ENCODE data around the gene FADS2.
A peak's percentile ranks its signal among the peaks of the same experiment; 100 is the strongest.

FADS2 gene

GRCh38 chr11:61827571-61828378 lies at the start of gene FADS2:
FADS2 (plus strand) TSS chr11:61828300; CDS start chr11:61828391, 91 bp downstream.
- no peaks in the 10 kb centered on the region for H3K9me3 ChIP-seq (ENCODE audit: control insufficient read depth, insufficient read depth, low read length)
- H3K9me2 ChIP-seq (replicated peaks; ENCODE audit: control insufficient read depth, low read length), result no peaks in the 10 kb centered on the region
- H3K27ac ChIP-seq (ENCODE audit: low read depth, low read length), result peak within 1 kb of the TSS; percentile 95
- H3K4me1 ChIP-seq (ENCODE audit: control insufficient read depth, low read length), result peaks cover 48% of the 10 kb centered on the region
- no peaks in the 10 kb centered on the region for H3K27me3 ChIP-seq (ENCODE audit: control insufficient read depth, low read length)
- TF ChIP-seq EZH2phosphoT487 (IDR thresholded peaks at IDR 0.05; ENCODE audit: borderline replicate concordance, low read length), result no peak
- TF ChIP-seq, protein P1, sequence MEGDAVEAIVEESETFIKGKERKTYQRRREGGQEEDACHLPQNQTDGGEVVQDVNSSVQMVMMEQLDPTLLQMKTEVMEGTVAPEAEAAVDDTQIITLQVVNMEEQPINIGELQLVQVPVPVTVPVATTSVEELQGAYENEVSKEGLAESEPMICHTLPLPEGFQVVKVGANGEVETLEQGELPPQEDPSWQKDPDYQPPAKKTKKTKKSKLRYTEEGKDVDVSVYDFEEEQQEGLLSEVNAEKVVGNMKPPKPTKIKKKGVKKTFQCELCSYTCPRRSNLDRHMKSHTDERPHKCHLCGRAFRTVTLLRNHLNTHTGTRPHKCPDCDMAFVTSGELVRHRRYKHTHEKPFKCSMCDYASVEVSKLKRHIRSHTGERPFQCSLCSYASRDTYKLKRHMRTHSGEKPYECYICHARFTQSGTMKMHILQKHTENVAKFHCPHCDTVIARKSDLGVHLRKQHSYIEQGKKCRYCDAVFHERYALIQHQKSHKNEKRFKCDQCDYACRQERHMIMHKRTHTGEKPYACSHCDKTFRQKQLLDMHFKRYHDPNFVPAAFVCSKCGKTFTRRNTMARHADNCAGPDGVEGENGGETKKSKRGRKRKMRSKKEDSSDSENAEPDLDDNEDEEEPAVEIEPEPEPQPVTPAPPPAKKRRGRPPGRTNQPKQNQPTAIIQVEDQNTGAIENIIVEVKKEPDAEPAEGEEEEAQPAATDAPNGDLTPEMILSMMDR (IDR thresholded peaks at IDR 0.05; ENCODE audit: low read depth, low read length, poor library complexity, severe bottlenecking), result no peak
- peaks cover 66% of the 10 kb centered on the region for H3K79me2 ChIP-seq (ENCODE audit: control insufficient read depth, low read length)
- peaks cover 21% of the 10 kb centered on the region for H3F3A ChIP-seq (ENCODE audit: control insufficient read depth, insufficient read depth)
- H4K20me1 ChIP-seq (ENCODE audit: control insufficient read depth, insufficient read depth, low read depth, low read length), result peaks cover 20% of the 10 kb centered on the region; the same call in 1 of the 2 replicates
- peak within 1 kb of the TSS; percentile 84 for H3K4me3 ChIP-seq (ENCODE audit: low read length)
- H3K36me3 ChIP-seq (ENCODE audit: control insufficient read depth, low read length), result peaks cover 48% of the 10 kb centered on the region
- peak within 1 kb of the TSS; percentile 87 for H3K4me2 ChIP-seq (ENCODE audit: low read length)

DNA sequence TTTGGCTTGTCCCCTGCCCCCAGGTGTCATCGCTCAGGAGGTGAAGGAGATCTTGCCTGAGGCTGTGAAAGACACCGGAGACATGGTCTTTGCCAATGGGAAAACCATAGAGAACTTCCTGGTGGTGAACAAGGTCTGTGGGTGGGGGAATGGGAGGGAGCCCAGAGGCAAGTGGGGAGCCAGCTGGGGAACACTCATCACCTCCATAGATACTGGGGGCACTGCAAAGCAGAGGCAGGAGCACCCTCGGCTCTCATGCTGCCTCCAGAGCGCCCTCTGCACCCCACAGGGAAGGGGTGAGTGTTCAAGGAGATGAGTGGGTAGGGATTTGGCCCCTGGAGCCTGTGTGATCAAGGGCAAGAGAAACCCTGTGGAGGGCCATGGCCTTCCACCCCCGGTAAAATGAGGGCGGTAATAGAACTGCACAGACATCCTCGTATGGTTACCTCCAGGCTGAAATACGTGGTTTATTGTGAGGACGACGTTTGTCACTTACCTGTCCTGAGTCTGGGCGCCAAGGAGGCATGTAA lies 49.7 kb upstream of the FADS2 start:
- Histone ChIP-seq H3K4me2 (ENCODE audit: low read length) (no peak overlapping the region), H3K36me3 (ENCODE audit: control insufficient read depth, low read length) (no peaks in the 10 kb centered on the region)

DNA sequence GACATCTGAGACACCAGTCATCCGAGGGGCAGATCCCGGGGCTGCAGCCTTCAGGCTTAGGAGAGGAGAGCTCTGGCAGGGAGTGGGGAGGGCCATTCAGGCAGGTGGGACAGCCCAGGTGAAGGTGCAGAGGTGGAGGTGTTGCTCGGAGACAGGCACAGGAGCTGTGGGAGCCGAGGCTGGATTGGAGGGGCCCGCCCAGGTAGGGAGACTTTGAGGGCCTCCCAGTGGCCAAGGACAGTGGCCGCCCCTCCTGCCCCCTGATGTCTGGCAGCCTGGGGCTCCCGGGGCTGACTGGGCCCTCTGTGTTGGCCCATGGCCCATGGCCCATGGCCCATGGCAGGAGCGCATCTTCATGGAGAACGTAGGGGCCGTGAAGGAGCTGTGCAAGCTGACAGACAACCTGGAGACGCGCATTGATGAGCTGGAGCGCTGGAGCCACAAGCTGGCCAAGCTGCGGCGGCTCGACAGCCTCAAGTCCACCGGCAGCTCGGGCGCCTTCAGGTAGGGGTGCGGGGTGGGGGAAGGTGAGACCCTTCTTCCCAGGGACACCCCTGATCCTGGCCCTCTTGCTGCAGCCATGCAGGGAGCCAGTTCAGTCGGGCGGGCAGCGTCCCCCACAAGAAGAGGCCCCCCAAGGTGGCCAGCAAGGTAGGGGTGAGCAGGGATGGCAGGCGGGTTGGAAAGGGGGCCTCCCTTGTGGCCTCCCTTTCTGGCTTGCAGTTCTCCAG lies 49.0 kb upstream of the FADS2 start:
- Histone ChIP-seq H3K9me3 (ENCODE audit: control insufficient read depth, insufficient read depth, low read length) (no peaks in the 10 kb centered on the region), H3K36me3 (ENCODE audit: control insufficient read depth, low read length) (no peaks in the 10 kb centered on the region), H3K79me2 (ENCODE audit: control insufficient read depth, low read length) (no peaks in the 10 kb centered on the region)

More for the DNA sequence above, 49.7 kb upstream of the FADS2 start:
- Histone ChIP-seq H3K4me1 (ENCODE audit: control insufficient read depth, low read length) (peaks cover 13% of the 10 kb centered on the region), H3F3A (ENCODE audit: control insufficient read depth, insufficient read depth) (no peaks in the 10 kb centered on the region), H3K9me3 (ENCODE audit: control insufficient read depth, insufficient read depth, low read length) (no peaks in the 10 kb centered on the region), H3K27me3 (ENCODE audit: control insufficient read depth, low read length) (peaks cover 11% of the 10 kb centered on the region), H3K9me2 (replicated peaks; ENCODE audit: control insufficient read depth, low read length) (no peaks in the 10 kb centered on the region), H3K79me2 (ENCODE audit: control insufficient read depth, low read length) (no peaks in the 10 kb centered on the region), H4K20me1 (ENCODE audit: control insufficient read depth, insufficient read depth, low read depth, low read length) (no peaks in the 10 kb centered on the region), H3K4me3 (ENCODE audit: low read length) (no peak overlapping the region), H3K27ac (ENCODE audit: low read depth, low read length) (no peak overlapping the region)
- no peak for TF ChIP-seq EZH2phosphoT487 (IDR thresholded peaks at IDR 0.05; ENCODE audit: borderline replicate concordance, low read length)
- TF ChIP-seq, protein P1 (IDR thresholded peaks at IDR 0.05; ENCODE audit: low read depth, low read length, poor library complexity, severe bottlenecking), result no peak

More for the DNA sequence above, 49.0 kb upstream of the FADS2 start:
- Histone ChIP-seq H3K27ac (ENCODE audit: low read depth, low read length) (no peak overlapping the region), H3K4me2 (ENCODE audit: low read length) (no peak overlapping the region), H3K9me2 (replicated peaks; ENCODE audit: control insufficient read depth, low read length) (no peaks in the 10 kb centered on the region), H3K27me3 (ENCODE audit: control insufficient read depth, low read length) (peaks cover 11% of the 10 kb centered on the region), H3K4me1 (ENCODE audit: control insufficient read depth, low read length) (peaks cover 13% of the 10 kb centered on the region), H3K4me3 (ENCODE audit: low read length) (no peak overlapping the region), H3F3A (ENCODE audit: control insufficient read depth, insufficient read depth) (no peaks in the 10 kb centered on the region), H4K20me1 (ENCODE audit: control insufficient read depth, insufficient read depth, low read depth, low read length) (no peaks in the 10 kb centered on the region)
- TF ChIP-seq, protein P1 (IDR thresholded peaks at IDR 0.05; ENCODE audit: low read depth, low read length, poor library complexity, severe bottlenecking), result no peak
- TF ChIP-seq EZH2phosphoT487 (IDR thresholded peaks at IDR 0.05; ENCODE audit: borderline replicate concordance, low read length), result no peak
